ENCODE measurements around the gene VPS50. TPM values are rescaled to one million over a fixed set of nuclear protein-coding genes. Genes with fewer than 3 reads are reported as not detected.

The VPS50 gene
- 21.4 and 32.7 TPM in 2 replicates for total RNA-seq

DNA sequence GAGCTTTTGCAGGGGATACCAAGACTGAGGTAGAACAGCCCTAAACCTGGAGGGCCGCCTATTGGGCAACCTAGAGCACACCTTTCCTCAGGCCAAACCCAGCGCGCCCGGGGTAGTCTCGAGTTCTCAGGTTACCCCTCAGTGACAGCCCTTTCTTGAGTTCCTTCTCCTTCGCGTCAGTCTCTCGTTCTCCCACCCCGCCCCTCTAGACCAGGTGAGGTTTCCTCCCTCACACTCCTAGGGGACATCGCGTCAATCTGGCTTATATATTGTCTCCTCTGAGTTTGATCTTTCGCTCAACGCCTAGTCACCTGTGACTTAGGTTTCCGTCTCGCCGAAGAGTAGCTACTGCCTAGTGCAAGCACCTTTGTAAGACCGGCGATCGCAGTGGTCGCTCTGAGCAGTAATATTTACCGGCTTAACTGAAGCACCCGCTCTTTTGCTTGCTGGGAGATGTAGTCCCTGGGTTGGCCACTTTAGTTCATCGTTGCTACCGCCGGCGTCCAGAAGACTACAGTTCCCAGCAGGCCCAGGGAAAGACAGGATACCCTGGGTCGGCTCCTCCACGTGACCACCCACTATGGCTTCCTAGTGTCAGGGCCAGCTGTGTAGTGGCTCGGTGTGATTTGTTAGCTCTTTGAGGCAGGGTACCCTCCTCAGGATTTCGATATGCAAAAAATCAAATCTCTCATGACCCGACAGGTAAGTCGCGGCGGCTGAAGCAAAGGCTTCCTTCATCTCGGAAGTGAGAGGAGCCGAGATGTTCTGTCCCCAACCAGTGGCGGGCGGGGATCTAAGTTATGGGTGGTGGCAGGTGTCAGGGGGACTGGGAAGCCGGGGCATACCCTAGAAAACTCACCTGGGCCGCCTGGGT lies at the start of gene VPS50:
TSS of gene VPS50 (plus strand) at position 568 of the 874 bp plus-strand sequence. CDS start at position 670, 102 bp downstream.
- DNase-seq (ENCODE audit: low read depth in 2 of 2): peak; percentile 97

- peak in 1 of 2 donors; percentile 51 for DNase-seq (ENCODE audit: low read depth in 2 of 2)
Measured at GRCh38 chr7:93185303-93186027, 46.7 kb upstream of the VPS50 start.

DNA sequence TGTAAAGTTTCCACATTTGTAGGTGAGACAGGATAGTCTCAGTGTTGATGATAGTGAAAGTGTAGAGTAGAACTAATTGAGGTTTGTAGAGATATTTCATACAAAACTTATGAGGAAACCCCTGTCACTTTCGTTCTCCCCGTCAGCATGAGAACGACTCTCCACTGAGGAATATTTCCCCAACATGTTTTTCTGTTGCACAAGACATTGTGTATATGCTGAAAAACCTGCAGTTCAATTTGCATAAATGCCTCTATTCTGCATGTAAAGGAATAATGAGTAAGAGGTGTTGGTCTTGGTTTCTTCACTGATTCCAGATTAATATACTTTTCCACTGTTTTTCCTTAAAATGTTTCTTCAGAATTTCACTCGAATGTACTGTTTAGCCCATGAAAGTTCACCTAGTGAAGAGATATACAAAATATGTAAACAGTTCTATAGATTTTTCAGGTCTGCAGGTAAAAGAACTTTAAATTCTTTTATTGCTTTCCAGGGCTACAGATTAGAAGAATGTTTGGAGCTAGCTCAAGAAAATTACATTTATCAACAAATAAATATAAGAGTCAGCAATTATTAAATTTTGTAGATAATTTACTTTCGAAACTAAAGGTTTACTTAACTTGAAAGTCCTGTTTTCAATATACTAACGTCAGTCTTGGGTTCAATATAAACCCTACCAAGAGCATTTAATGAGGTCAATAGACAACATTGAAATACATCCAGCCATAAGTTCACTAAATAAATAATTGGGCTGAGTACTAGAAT lies 43.1 kb upstream of the VPS50 start:
- no peak for DNase-seq (ENCODE audit: low read depth in 2 of 2)

DNA sequence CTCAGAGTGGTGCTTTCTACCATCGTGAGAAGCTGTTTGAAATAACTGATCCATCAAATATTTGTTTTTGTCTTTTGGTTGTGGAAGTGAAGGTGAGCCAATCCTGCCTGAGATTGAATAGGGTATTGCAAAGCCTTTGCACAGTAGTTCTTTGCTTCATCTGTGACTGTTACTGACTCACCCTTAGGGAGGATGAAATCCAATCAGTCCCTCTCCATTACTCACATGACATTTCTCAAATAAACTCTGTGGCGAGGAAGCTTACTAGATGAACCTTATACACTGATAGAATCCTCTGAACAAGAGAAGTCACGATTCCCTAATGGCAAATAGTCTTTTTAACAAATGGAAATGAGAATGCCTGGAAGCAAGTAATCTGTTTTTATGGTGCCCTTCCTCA lies 37.8 kb upstream of the VPS50 start:
- peak in 1 of 2 donors; percentile 1 for DNase-seq (ENCODE audit: low read depth in 2 of 2)

- no peak for DNase-seq (ENCODE audit: low read depth in 2 of 2)
Measured at GRCh38 chr7:93196336-93196735, 35.8 kb upstream of the VPS50 start.

DNA sequence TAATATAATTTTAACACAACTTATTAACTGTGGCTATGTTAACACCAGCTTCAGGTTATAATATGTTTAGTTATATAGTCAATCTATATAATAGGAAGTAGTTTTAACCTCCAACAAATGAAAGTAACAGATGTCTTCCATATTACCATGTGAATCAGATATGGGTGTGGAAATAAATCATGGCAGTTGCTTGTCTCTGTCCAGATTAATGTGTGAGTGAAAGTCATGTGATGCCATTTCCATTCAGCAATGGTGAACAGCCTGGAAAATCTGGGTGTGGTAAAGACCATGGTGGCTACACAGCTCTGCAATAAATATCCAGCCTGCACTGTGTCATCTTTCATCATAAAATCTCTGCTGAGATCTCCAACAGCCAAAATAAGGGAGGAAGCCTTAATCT lies 33.7 kb upstream of the VPS50 start:
- DNase-seq (ENCODE audit: low read depth in 2 of 2): no peak

DNA sequence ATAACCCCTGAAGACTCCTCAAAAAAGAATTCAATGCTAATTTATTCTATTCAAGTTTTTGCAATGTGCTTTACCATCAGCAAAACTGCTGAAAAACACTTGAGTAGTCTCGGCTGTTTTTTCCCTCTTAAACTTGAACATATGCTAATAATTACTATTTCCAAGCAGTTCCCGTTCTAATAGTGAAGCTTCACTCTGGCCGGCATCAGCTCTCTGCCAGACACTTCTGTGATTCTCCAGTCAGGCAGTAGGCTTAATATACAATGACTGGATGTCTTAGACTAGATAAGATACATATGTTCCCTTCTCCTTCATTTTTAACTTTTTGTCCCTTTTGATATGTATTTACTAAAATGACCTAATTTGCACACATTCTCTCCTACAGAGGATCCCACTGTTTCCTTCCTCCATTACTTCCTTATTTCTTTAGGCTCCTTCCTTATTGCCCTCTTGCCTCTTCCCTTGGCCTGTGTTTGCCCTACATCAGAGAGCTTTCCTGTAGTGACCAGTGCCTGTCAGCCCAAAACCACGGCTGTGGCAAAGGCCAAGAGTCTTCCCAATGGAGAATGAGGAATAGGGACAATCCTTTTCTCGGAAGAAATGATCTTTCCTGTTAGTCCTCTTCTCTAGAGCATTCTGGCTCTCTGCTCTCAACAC lies 29.4 kb upstream of the VPS50 start:
- no peak for DNase-seq (ENCODE audit: low read depth in 2 of 2)

DNA sequence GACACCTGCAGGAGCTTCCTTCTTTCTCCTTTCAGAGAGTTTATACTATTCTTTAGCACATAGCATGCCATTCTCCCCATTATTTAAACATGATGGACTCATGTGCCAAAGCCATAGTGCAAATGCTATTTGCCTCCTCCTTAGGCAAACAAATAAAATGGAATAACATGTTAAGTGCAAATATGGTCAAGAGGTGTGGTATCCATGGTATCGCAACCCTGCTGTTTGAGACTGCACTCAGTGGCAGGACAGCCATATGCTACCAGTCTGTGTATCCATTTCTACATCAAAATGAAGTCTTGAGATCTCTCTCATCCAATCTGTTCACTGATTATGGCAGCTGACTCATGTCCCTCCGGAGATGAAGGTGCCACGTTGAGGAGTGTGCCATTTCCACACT lies 28.7 kb upstream of the VPS50 start:
- no peak for DNase-seq (ENCODE audit: low read depth in 2 of 2)

DNA sequence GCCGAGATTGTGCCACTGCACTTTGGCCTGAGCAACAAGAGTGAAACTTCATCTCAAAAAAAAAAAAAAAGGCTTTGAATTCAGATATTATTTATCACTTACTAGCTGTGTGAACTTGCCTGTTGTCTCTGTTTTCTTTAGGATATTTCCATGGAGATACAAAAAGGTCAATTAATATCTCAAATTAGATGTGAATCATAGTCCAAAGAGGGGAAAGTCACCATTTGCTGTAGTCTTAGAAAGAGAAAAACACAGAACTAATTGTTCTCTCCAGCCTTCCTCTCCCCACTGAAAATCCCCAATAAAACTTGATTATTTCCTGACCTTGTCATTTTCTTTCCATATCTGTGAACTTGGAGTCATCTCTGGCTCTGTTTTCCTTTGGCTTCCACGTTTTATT lies 27.1 kb upstream of the VPS50 start:
- DNase-seq (ENCODE audit: low read depth in 2 of 2): no peak

DNA sequence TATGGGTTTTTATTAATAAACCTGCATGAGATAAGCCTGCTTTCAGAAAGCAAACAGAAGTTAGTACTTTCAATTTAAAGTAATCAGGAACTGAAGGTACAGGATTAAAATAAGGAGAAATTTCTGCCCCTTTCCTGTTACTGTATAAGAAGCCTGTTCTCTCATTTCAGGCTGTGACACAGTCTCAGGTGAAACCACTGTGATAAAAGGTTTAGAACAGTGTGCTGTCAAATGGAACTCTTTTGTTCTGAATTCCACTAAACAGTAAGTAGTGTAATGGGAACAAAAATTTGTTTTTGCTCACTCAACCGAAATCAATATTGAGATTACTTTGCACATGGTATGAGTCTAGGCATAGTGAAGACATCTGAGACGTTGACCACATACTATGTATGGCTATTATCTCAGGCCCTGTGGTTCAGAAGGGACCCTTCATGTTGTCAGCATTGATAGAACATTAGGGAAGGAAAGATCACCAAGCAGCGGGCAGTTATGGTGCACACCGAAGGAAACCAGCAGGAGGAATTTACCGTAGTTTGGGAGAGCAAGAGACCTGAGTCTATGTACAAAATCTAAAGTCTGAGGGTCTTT lies 20.8 kb upstream of the VPS50 start:
- DNase-seq (ENCODE audit: low read depth in 2 of 2): no peak

GRCh38 chr7:93212881-93213280 lies 19.3 kb upstream of the VPS50 start:
- DNase-seq (ENCODE audit: low read depth in 2 of 2): no peak

DNA sequence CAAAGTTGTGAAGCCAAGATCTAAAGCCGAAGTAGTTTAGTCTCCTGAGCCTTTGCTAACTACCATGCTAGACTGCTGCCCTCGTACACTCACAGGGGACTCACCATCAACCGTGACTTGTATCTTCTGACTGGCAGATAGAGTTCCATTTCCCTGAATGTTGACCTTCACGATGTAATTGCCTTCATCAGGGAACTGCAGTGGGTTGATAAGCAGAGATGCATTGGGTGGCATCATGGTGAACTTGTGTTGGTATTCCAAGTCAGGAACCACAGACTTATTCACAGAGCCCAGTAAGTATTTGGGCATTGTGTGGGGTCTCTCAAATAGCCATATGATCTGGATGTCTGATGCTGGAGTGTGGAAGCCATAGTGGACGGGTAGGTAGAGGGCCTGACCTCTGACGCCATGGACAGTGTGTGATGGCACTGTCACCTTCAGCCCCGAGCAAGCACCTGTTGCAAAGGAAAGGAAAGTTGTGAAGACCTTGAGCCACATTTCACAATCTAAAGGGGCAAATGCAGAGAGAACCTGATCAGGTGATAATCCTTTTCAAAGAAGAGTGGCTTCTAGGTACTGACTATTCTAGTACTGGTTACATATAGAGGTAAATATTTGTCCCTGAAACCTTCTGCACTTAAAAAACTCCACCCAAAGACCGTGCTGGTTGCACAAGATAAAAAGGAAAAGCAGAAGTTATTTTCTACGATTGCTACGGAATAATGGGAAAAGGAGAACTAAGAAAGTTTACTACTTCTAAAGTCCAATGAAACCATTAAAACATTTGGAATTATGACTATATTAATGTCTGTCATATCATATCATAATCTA lies 13.0 kb upstream of the VPS50 start:
- DNase-seq (ENCODE audit: low read depth in 2 of 2): no peak

DNA sequence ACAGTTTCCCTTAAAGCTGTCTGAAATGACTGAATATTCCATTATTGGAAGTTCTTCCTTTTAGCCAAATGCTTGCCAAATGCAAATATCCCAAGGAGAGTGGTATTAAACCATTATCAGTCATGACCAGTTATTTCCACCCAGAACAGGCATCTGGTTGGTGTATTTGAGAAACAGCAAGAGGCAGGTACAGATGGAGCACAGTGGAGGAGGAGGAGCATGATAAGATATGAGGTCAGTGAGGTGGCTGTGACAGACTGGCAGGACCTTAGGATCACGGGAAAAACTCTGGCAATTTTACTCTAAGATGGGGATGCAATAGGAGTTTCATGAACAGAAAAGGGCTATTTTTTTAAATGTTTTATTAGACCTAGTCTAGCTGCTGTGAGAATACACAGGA lies 12.3 kb upstream of the VPS50 start:
- no peak for DNase-seq (ENCODE audit: low read depth in 2 of 2)

DNA sequence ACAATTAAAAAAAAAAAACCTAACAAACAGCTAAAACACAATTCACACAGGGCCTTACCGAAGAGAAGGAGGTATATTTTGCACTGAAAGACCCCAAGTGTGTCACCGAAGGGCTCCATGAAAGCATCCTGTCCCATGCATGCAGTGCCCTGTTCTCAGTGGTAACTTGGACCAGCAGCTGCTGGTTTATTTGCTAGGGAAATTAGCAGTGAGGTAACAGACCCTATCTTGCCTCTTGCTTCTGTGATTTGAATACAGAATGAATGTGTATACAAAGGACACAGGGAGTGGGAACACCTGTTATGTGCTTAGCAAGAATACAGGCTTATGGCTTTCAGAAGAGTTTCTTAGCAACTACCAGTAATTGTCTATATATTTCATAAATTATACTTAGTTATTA lies 5.9 kb upstream of the VPS50 start, which contains the start of gene HEPACAM2:
TSS of gene HEPACAM2 (minus strand) at position 160 of the 400 bp plus-strand sequence.
- DNase-seq (ENCODE audit: low read depth in 2 of 2): no peak

DNA sequence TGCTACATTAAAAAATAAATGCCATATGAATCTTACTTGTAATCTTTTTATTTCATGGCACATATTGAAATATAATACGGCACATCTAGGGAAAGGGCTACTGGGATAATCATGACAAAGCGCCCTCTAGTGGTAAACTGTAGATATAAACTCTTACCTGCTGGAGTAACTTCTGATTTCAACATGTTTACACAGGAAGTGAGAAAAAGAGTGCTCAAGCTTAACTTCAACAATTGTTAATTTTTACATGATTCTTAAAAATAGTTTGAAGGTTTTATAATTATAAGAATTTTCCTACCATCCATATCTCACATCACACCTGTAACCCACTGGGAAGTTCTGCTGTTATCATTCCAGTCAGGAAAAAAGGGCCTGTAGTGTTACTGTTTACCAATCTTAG lies 3.9 kb upstream of the VPS50 start:
- DNase-seq (ENCODE audit: low read depth in 2 of 2): peak; percentile 68 to 78

DNA sequence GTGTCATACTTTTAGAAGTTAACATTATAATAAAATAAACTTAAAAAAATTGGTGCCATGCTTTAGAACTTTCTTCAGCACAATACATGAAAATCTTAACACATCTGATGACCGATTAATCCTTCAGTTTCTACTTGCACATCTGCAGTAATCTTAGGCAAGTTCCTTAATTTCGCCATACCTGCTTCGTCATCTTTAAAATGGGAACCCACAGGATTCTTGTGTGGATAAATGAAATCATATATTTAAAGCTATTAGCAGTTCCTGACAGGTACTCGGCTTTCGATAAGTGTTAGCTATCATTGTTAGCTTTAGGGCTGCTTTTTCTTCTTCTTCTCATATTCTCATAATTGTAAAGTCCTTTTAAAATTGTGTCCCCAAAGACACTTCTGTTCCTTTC lies 907 bp upstream of the VPS50 start:
- DNase-seq (ENCODE audit: low read depth in 2 of 2): no peak

GRCh38 chr7:93232673-93233018 lies 480 bp downstream of the VPS50 start:
- DNase-seq (ENCODE audit: low read depth in 2 of 2): peak in 1 of 2 donors; percentile 24

- no peak for DNase-seq (ENCODE audit: low read depth in 2 of 2)
Measured at GRCh38 chr7:93235541-93235940, 3.4 kb downstream of the VPS50 start.

DNA sequence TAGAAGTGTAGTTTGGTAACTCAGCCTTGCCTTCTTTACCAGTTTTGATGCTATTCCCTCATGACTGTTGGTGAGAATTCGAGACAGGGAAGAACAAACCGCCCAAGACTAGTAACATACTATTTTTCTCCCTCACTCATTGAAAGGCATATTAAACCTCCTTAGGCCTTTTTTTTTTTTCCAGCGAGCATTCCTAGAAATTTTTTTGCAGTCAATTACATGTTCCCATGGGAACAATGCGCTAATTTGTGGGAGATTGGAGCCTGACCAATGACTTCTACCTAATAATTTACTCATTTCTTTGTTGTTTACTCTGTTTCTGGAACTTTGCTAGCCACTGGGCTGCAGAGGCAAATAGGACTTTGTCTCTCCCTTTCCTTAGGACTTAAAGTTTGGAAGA lies 6.0 kb downstream of the VPS50 start:
- no peak for DNase-seq (ENCODE audit: low read depth in 2 of 2)

GRCh38 chr7:93238748-93239147 lies 6.6 kb downstream of the VPS50 start:
- no peak for DNase-seq (ENCODE audit: low read depth in 2 of 2)
